HG03097 (cell line): ENCODE data around the gene SEC61A2.

ENCODE experiments used
- ATAC-seq: cut with Tn5 transposase; IDR thresholded peaks from one replicate; pipeline ENCODE4 v1.9.1; 2021; ENCODE audit not compliant: unreplicated experiment, low FRiP score

The SEC61A2 gene

DNA sequence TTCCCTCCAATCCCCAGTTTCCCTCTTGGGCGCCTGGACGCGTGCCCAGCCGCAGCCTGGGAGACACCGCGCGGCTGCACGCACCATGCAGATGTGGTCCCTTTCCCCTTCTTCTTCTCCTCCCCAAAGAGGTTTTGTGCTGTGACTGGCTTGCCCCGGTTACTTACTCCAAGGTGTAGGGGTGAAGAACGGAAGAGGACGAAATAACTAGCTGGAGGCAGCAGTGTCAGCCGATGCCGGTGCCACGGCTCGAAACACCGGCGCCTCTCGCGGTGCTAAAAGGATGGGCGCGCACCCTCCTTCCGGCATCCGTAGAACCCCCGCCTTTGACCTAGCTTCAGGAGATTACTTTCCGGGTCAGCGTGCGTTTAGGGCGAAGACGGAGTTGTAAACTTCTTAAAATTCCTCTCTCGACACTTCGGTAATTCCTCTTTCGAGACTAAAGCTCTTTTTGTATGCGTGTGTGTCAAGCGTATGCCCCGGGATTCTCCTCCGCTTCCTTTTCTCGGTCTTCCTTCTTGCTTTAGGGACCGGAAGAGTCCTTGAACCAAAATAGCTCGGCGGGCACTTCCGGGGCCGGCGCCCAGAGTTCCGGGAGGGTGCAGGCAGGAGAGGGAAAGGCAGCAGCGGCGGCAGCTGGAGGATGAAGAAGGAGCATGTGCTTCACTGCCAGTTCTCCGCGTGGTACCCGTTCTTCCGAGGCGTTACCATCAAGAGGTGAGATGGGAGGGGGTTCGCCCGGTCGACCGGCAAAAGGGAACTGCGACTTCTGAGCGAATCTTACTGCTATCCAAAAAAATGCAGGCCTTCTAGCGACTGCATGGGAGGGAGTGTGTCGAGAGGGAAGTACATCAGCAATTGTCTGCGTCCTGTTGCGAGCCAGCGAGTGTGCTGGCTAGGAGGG is 66.4 kb downstream of the SEC61A2 start, which contains the start of the genes CDC123 and NUDT5:
Gene CDC123 (plus strand): TSS at position 586 of the 904 bp plus-strand sequence. CDS start 58 bp downstream, at position 644.
Gene NUDT5 (minus strand): TSS at position 289 of the 904 bp plus-strand sequence. CDS start 9,600 bp downstream, outside the sequence.
- ATAC-seq: peak; percentile 79

- peak; percentile 8 for ATAC-seq
Observed at GRCh38 chr10:12196531-12197211, 67.2 kb downstream of the SEC61A2 start.

DNA sequence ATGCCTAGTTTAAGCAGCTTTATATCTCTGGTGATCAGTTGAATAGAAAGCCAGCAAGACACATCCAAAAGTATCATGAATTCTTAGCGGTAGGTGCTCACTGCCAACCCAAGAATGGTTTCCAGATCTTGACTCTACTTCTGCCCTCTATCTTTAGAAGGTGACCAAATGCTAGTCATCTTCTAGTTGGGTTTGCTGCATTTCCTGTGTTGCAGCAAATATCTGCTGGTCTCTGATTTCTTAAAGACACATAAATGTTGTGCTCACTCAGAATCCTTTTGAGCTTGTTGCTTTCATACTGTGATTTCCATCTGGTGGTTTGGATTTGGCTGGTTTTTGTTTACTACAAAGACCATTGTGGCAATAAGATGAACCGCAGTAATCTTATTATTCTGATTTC is 68.7 kb downstream of the SEC61A2 start:
- ATAC-seq: no peak

DNA sequence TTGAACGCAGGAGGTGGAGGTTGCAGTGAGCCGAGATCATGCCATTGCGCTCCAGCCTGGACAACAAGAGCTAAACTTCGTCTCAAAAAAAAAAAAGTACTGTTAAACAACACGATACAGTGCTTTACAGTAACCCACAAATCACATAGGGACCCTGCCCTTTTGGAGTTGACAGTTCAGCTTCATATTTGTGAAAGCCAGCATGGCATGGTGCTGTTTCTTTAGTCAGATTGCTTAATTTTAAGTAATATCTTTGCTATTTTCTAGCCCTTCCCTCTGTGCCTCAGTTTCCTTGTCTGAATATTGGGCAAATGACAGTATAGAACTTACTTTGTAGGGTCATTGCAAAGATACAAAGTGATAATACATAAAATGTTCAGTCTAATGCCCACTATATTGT is 71.4 kb downstream of the SEC61A2 start:
- ATAC-seq: no peak

- ATAC-seq: no peak
Observed at GRCh38 chr10:12201543-12201942, 72.1 kb downstream of the SEC61A2 start.

GRCh38 chr10:12202226-12202625 is 72.7 kb downstream of the SEC61A2 start:
- ATAC-seq: no peak

- no peak for ATAC-seq
Observed at GRCh38 chr10:12205082-12205481, 75.6 kb downstream of the SEC61A2 start.

DNA sequence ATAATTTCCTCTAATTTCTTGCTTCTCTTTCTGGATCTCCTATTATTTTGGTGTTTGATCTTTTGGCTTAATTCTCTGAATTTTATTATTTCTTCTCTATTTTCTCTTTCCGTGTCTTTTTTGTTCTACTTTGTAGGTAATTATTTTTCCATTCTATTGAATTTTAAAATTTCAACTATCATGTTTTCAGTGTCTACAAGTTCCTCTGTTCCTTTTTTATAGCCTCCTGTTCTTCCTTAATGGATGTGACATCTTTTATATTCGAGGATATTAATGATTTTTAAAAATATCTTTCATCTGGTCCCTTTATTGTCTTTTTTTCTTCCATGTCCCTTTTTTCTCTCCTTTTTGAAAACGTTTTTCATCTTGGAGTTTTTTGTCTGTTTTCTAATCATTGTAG is 77.6 kb downstream of the SEC61A2 start:
- no peak for ATAC-seq

GRCh38 chr10:12208460-12208859 is 79.0 kb downstream of the SEC61A2 start:
- ATAC-seq: no peak

DNA sequence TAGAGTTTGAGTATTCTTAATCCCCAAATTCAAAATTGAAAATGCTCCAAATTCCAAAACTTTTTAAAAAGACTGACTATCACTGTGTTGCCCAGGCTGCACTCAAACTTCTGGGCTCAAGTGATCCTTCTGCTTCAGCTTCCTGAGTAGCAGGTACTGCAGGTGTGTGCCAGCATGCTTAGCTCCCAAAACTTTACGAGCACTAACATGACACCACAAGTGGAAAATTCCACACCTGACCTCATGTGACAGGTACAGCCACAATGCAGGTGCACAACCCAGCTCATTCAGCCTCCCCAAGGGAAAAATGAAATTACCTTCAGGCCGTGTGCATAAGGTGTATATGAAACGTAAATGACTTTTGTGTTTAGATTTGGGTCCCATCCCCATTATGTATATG is 83.0 kb downstream of the SEC61A2 start:
- no peak for ATAC-seq

DNA sequence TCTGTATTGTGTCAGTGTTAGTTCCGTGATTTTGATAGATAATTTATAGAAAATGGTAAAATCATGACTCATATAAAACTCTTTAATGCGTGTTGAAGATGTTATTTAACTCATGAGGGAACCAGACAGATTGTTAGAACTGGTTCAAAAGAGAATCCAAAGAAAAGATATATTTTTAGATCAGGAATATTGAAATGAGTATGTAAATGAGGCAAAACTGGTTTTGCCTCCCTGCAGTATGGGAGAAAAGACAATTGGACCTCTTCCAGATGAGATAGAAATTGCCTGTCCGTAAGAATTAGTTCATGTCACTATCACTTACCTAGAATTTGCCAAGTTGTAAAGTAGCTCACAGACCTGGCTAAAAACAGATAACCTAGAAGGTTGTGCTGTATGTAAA is 84.1 kb downstream of the SEC61A2 start:
- ATAC-seq: no peak

DNA sequence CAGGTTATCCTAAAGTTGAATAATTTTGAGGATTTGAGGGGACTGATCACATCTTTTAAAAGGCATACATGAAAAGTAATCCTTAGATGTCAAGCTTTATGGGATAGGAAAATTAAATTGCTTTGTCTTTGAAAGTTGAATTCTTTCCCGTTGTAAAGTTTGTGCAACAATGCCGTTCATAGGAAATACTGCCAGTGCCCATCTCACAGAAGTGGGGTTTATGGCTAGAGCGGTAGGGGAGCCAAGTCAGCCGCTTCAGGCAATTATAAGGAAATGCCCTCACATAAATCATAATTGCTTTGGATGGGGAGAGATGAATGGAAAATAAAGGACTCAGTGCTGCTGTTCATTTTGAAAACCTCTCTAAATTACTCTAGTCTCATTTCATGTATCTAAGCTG is 84.6 kb downstream of the SEC61A2 start:
- ATAC-seq: no peak

GRCh38 chr10:12214763-12215218 is 85.3 kb downstream of the SEC61A2 start:
- no peak for ATAC-seq
